Esophagus muscularis mucosa (tissue), 3 donors: ENCODE results near the gene ZNF768.
"Not testable (repeated sequence)": the region's sequence is repeated elsewhere in the genome, so short reads cannot be mapped to it uniquely, and the experiment has no call there.

Source experiments
- POLR2A ChIP-seq: fragments of 450-650 bp; IDR thresholded peaks from one replicate; pipeline ENCODE4 v1.6.1; 2017; ENCODE audit warnings: antibody characterized with exemption, moderate library complexity, mild to moderate bottlenecking, low read depth
- TF ChIP-seq, protein P1 (sequence below), 3 experiments: fragments of 200-600 bp in 2 of 3; fragments of 450-650 bp in 1 of 3; sonication (generic) in 2 of 3; IDR thresholded peaks; one replicate each; pipeline ENCODE4 v1.5.1; 2017 to 2019; ENCODE audit warnings: antibody characterized with exemption in 3 of 3, mild to moderate bottlenecking in 2 of 3, moderate library complexity in 1 of 3

GRCh38 chr16:30540916-30541464, 14.6 kb upstream of the ZNF768 start:
- TF ChIP-seq, protein P1, sequence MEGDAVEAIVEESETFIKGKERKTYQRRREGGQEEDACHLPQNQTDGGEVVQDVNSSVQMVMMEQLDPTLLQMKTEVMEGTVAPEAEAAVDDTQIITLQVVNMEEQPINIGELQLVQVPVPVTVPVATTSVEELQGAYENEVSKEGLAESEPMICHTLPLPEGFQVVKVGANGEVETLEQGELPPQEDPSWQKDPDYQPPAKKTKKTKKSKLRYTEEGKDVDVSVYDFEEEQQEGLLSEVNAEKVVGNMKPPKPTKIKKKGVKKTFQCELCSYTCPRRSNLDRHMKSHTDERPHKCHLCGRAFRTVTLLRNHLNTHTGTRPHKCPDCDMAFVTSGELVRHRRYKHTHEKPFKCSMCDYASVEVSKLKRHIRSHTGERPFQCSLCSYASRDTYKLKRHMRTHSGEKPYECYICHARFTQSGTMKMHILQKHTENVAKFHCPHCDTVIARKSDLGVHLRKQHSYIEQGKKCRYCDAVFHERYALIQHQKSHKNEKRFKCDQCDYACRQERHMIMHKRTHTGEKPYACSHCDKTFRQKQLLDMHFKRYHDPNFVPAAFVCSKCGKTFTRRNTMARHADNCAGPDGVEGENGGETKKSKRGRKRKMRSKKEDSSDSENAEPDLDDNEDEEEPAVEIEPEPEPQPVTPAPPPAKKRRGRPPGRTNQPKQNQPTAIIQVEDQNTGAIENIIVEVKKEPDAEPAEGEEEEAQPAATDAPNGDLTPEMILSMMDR (IDR thresholded peaks at IDR 0.05): not testable (repeated sequence)
- TF ChIP-seq POLR2A: not testable (repeated sequence)
